PC-3 (cell line): Measurements from ENCODE around the gene PF4V1. TPM values are rescaled to one million over a fixed set of nuclear protein-coding genes. Genes with fewer than 3 reads are reported as not detected.

ENCODE experiments used
- ATAC-seq: fragments of 200-7000 bp; cut with Tn5 transposase; 2 replicates; pipeline ENCODE4 v1.9.1; 2020; ENCODE audit warnings: mild to moderate bottlenecking, moderate library complexity
- BruUV-seq: library from RNA; stranded (reverse); fragments of 400-500 nt; replicated peaks from 2 replicates; lab custom pipeline; 2021; lab: Mats Ljungman, UMichigan
- CTCF ChIA-PET: fragments of 300-600 bp; sonication (Branson Sonifier 250); formaldehyde crosslinking; loops from one replicate; lab custom pipeline; 2022; ENCODE audit warnings: antibody characterized with exemption; lab: Charles Lee
- POLR2A ChIA-PET: fragments of 300-600 bp; sonication (Branson Sonifier 250); formaldehyde crosslinking; loops from one replicate; lab custom pipeline; 2022; ENCODE audit warnings: antibody characterized with exemption; ENCODE audit not compliant: unreplicated experiment; lab: Charles Lee
- DNase-seq: peaks from one replicate; pipeline ENCODE4 v3.0.0-alpha.2; 2015
- H2AFZ ChIP-seq: fragments of 300-600 bp; sonication (generic); 2 replicates; pipeline ENCODE4 v1.6.0; 2016; ENCODE audit warnings: antibody characterized with exemption, low read length
- H3F3A ChIP-seq: fragments of 300-600 bp; sonication (generic); one replicate; pipeline ENCODE4 v1.6.0; 2017; ENCODE audit warnings: antibody characterized with exemption, low read length, control low read depth, mild to moderate bottlenecking; ENCODE audit not compliant: unreplicated experiment
- H3K27ac ChIP-seq: fragments of 300-600 bp; sonication (generic); 2 replicates; pipeline ENCODE4 v1.5.1; 2016; ENCODE audit warnings: mild to moderate bottlenecking, low read length
- H3K27me3 ChIP-seq: fragments of 300-600 bp; sonication (generic); 2 replicates; pipeline ENCODE4 v1.6.1; 2016; ENCODE audit warnings: low read length, mixed read lengths
- H3K36me3 ChIP-seq: fragments of 300-600 bp; sonication (generic); 2 replicates; pipeline ENCODE4 v1.6.1; 2016; ENCODE audit warnings: low read depth, mixed run types, low read length, mixed read lengths
- H3K4me1 ChIP-seq: fragments of 300-600 bp; sonication (generic); 2 replicates; pipeline ENCODE4 v1.5.1; 2016; ENCODE audit warnings: low read length; ENCODE audit not compliant: insufficient read depth
- H3K4me2 ChIP-seq: fragments of 300-600 bp; sonication (generic); 2 replicates; pipeline ENCODE4 v1.6.0; 2016; ENCODE audit warnings: low read length
- H3K4me3 ChIP-seq: fragments of 300-600 bp; sonication (generic); 2 replicates; pipeline ENCODE4 v1.5.1; 2016; ENCODE audit warnings: mild to moderate bottlenecking, low read length, mixed read lengths
- H3K79me2 ChIP-seq: fragments of 300-600 bp; sonication (generic); 2 replicates; pipeline ENCODE4 v1.6.1; 2017; ENCODE audit warnings: low read length, mixed read lengths
- H3K9ac ChIP-seq: fragments of 300-600 bp; sonication (generic); 2 replicates; pipeline ENCODE4 v1.6.0; 2016; ENCODE audit warnings: mild to moderate bottlenecking, low read length
- H3K9me2 ChIP-seq: fragments of 300-600 bp; sonication (generic); replicated peaks from 2 replicates; pipeline ENCODE4 v1.6.1; 2016; ENCODE audit warnings: mixed run types, low read length, mixed read lengths
- H3K9me3 ChIP-seq: fragments of 300-600 bp; sonication (generic); 2 replicates; pipeline ENCODE4 v1.6.1; 2016; ENCODE audit warnings: low read length, mixed read lengths
- H4K20me1 ChIP-seq: fragments of 300-600 bp; sonication (generic); 2 replicates; pipeline ENCODE4 v1.6.1; 2016; ENCODE audit warnings: low read length, mixed read lengths
- EZH2 ChIP-seq: fragments of 300-600 bp; sonication (generic); IDR thresholded peaks from one replicate; pipeline ENCODE4 v1.6.1; 2017; ENCODE audit warnings: antibody characterized with exemption, mild to moderate bottlenecking, low read length; ENCODE audit not compliant: unreplicated experiment
- EZH2phosphoT487 ChIP-seq: fragments of 300-600 bp; sonication (generic); IDR thresholded peaks from 2 replicates; pipeline ENCODE4 v1.6.1; 2018; ENCODE audit warnings: mild to moderate bottlenecking, antibody characterized with exemption, low read length, borderline replicate concordance
- intact Hi-C: fragments of 100-400 bp; cut with micrococcal nuclease; formaldehyde crosslinking; loops from 2 replicates; pipeline ENCODE4 v1.9.0; 2023
- total RNA-seq: library from RNA; depleted of rRNA; stranded (reverse); fragments of >200 nt; gene quantifications from 2 replicates; pipeline ENCODE4 v1.2.3, GENCODE V29; 2014
- TF ChIP-seq, protein P1 (sequence below): fragments of 300-600 bp; sonication (generic); conservative IDR thresholded peaks from 2 replicates; pipeline ENCODE4 v1.5.1; 2017; ENCODE audit warnings: antibody characterized with exemption, low read depth, mild to moderate bottlenecking, low read length

The PF4V1 gene
- total RNA-seq, 1 experiment from 2014 or later: not detected

DNA sequence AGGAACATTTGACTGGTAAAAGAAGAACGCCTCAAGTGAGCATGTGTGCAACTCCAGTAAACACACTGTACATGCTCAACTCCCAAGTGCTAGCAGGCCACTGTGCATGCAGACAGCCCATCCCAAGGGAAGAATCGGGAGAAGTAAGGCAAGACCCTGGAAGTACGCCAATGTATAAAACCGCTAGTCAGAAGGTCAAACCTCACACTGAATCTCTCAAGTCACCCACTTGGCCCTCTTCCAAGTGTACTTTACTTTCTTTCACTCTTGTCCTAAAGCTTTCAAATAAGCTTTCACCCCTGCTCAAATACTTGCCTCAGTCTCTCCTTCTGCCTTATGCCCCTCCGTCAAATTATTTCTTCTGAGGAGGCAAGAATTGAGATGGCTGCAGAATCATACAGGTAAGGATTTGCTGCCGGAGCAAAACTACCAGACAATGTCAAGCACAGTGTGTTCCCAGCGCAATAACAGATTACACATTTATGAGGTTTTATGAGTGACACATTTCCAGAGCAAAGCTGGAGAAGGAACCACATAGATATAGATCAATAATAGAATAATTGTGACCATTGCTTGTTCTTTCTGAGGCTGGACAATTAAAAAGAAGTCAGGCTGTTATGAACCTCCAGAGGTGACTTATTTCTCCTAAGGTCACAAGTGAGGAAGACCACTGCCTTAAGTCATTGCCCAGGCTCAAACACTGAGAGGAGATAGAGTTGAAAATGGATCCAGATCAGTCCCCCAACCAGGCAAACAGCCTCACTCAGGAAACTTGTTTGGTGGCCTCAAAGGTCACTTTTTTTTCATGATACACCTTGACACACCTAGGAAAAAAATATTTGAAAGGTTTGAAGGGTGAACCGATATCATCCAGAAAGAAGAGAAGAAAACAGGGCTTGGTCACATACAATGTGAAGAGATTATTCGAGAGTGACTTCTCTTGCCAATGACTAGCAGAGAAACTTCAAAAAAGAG, 42.4 kb downstream of the PF4V1 start:
- ATAC-seq (peak; percentile 75), DNase-seq (peak; percentile 67)
- H3K79me2 ChIP-seq: no peaks in the 10 kb centered on the region
- no TSS peak for BruUV-seq
- ChIA-PET POLR2A (no interaction called here), CTCF (no interaction called here)
- H3K27ac ChIP-seq: peak overlapping the region; percentile 20
- no peaks in the 10 kb centered on the region for H3F3A ChIP-seq
- no peak overlapping the region for H2AFZ ChIP-seq
- H3K9me2 ChIP-seq: 0 out of 2 replicates have a peak, but pooled peaks cover 4% of the 10 kb centered on the region
- no peak overlapping the region for H3K9ac ChIP-seq
- no peaks in the 10 kb centered on the region for H3K27me3 ChIP-seq
- intact Hi-C loops: no loop called here
- H3K36me3 ChIP-seq: no peaks in the 10 kb centered on the region
- H3K4me3 ChIP-seq: no peak overlapping the region
- H3K9me3 ChIP-seq: no peaks in the 10 kb centered on the region
- peak overlapping the region; percentile 46 for H3K4me2 ChIP-seq
- TF ChIP-seq, protein P1, sequence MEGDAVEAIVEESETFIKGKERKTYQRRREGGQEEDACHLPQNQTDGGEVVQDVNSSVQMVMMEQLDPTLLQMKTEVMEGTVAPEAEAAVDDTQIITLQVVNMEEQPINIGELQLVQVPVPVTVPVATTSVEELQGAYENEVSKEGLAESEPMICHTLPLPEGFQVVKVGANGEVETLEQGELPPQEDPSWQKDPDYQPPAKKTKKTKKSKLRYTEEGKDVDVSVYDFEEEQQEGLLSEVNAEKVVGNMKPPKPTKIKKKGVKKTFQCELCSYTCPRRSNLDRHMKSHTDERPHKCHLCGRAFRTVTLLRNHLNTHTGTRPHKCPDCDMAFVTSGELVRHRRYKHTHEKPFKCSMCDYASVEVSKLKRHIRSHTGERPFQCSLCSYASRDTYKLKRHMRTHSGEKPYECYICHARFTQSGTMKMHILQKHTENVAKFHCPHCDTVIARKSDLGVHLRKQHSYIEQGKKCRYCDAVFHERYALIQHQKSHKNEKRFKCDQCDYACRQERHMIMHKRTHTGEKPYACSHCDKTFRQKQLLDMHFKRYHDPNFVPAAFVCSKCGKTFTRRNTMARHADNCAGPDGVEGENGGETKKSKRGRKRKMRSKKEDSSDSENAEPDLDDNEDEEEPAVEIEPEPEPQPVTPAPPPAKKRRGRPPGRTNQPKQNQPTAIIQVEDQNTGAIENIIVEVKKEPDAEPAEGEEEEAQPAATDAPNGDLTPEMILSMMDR: no peak
- TF ChIP-seq EZH2phosphoT487: no peak
- TF ChIP-seq EZH2: no peak
- no peaks in the 10 kb centered on the region for H4K20me1 ChIP-seq
- H3K4me1 ChIP-seq: peaks cover 18% of the 10 kb centered on the region

DNA sequence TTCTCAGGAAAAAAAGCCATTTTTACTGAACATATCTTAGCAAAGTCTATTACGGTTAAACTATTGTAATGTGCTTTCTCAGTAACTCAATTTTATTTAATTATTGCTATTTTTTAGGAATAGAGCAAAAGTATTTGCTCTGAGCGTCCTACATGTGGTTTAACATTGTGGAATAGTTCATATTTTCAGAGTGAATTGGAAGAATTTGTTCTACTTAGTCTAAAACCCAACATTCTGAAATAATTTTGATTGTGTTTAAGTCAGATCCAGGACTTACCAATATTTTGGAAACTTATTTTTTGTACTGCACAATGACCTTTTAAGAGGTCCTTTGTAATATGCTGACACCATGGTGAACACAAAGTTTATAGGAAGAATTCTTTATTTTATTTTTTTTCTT, 43.3 kb downstream of the PF4V1 start:
- ATAC-seq (no peak), DNase-seq (no peak)
- POLR2A ChIA-PET: no interaction called here
- no peaks in the 10 kb centered on the region for H3K36me3 ChIP-seq
- 0 out of 2 replicates have a peak, but pooled peaks cover 4% of the 10 kb centered on the region for H3K9me2 ChIP-seq
- H3K4me1 ChIP-seq: peaks cover 16% of the 10 kb centered on the region
- TF ChIP-seq, protein P1: no peak
- TF ChIP-seq EZH2phosphoT487 (no peak), EZH2 (no peak)
- no peaks in the 10 kb centered on the region for H3K79me2 ChIP-seq
- H3K4me3 ChIP-seq: no peak overlapping the region
- H3K9me3 ChIP-seq: no peaks in the 10 kb centered on the region
- H2AFZ ChIP-seq: no peak overlapping the region
- no peak overlapping the region for H3K9ac ChIP-seq
- no peak overlapping the region for H3K4me2 ChIP-seq
- no peak overlapping the region for H3K27ac ChIP-seq
- BruUV-seq: no TSS peak
- no peaks in the 10 kb centered on the region for H3K27me3 ChIP-seq
- H3F3A ChIP-seq: no peaks in the 10 kb centered on the region
- intact Hi-C loops: no loop called here
- H4K20me1 ChIP-seq: no peaks in the 10 kb centered on the region
- CTCF ChIA-PET: no interaction called here
